ENCODE data around the gene DDX50.

- TF ChIP-seq ZBTB21 (CRISPR knock-in tag; IDR thresholded peaks at IDR 0.05; ENCODE audit: borderline replicate concordance) (no peak), CREM (CRISPR knock-in tag; IDR thresholded peaks at IDR 0.05) (no peak), PRDM15 (CRISPR knock-in tag; IDR thresholded peaks at IDR 0.05) (no peak), CTCF (IDR thresholded peaks at IDR 0.05) (no peak), GABPB1 (CRISPR knock-in tag; IDR thresholded peaks at IDR 0.05) (no peak)
Observed at GRCh38 chr10:68973975-68974374, 72.9 kb downstream of the DDX50 start.

Data from WTC11 (cell line).